Measurements from ENCODE around the gene DPH2. TPM values are rescaled to one million over a fixed set of nuclear protein-coding genes. Genes with fewer than 3 reads are reported as not detected.
A peak's percentile ranks its signal among the peaks of the same experiment; 100 is the strongest.

Gene DPH2
- total RNA-seq, 2 experiments from 2014 or later, result 29.6 to 34.1 TPM

DNA sequence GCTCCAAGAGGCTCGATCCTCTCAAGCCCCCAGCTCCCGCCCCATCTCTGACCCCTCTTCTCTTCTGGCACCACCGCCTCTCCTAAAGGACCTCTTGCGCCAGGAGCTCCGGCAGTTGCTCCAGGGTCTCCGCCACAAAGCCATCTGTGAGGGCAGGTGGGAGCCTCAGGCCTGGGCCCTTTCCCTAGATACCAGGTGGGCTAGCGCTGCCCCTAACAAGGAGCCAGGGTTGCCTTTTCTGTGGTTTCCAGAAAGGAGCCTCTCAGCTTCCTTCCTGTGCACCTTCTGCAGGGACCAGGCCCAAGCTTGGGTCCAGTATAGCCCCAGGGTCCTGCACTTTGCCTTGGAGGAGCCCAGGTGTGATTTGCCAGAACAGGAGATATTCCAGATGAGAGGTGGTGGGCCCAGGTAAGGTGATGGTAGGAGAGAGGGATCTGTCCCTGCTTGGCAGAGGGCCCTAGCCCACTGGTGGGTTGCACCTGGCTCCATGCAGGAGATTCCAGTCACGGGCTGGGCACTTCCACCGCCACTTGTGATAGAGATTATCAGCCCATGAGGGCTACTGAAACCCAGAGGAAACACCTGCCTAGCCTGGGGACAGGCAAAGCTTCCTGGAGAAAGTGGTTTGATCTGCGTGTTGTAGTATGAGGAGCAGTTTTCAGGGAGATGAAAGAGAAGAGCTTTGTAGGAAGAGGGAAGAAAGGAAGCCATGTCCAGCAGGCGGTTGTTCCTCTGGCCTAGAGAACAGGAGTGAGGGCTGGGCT, 22.6 kb downstream of the DPH2 start:
- POLR2A ChIA-PET, result interaction anchor here (1.1 to 2.2 kb wide), 3 partner anchors 12 to 43 kb away, joined by 3 to 7 read pairs (median 4); no protein-coding TSS in a partner anchor
- intact Hi-C loops (cut with micrococcal nuclease), result no loop called here
- no peaks in the 10 kb centered on the region for H3K9me3 Mint-ChIP-seq
- no peak for ATAC-seq
- TF ChIP-seq, protein P1, sequence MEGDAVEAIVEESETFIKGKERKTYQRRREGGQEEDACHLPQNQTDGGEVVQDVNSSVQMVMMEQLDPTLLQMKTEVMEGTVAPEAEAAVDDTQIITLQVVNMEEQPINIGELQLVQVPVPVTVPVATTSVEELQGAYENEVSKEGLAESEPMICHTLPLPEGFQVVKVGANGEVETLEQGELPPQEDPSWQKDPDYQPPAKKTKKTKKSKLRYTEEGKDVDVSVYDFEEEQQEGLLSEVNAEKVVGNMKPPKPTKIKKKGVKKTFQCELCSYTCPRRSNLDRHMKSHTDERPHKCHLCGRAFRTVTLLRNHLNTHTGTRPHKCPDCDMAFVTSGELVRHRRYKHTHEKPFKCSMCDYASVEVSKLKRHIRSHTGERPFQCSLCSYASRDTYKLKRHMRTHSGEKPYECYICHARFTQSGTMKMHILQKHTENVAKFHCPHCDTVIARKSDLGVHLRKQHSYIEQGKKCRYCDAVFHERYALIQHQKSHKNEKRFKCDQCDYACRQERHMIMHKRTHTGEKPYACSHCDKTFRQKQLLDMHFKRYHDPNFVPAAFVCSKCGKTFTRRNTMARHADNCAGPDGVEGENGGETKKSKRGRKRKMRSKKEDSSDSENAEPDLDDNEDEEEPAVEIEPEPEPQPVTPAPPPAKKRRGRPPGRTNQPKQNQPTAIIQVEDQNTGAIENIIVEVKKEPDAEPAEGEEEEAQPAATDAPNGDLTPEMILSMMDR (IDR thresholded peaks at IDR 0.05), result no peak
- H3K27me3 Mint-ChIP-seq, result no peaks in the 10 kb centered on the region
- peak overlapping the region; percentile 80 for H3K4me3 Mint-ChIP-seq
- no peak overlapping the region for H3K27ac Mint-ChIP-seq
- no peak for DNase-seq
- no peaks in the 10 kb centered on the region for H3K36me3 Mint-ChIP-seq (ENCODE audit: low read depth)
- H3K4me1 Mint-ChIP-seq (ENCODE audit: low read depth), result peaks cover 12% of the 10 kb centered on the region
- CTCF ChIA-PET, result interaction anchor here (1.1 to 4.7 kb wide), 6 partner anchors 13 to 225 kb away, joined by 3 to 29 read pairs (median 12); no protein-coding TSS in a partner anchor

DNA sequence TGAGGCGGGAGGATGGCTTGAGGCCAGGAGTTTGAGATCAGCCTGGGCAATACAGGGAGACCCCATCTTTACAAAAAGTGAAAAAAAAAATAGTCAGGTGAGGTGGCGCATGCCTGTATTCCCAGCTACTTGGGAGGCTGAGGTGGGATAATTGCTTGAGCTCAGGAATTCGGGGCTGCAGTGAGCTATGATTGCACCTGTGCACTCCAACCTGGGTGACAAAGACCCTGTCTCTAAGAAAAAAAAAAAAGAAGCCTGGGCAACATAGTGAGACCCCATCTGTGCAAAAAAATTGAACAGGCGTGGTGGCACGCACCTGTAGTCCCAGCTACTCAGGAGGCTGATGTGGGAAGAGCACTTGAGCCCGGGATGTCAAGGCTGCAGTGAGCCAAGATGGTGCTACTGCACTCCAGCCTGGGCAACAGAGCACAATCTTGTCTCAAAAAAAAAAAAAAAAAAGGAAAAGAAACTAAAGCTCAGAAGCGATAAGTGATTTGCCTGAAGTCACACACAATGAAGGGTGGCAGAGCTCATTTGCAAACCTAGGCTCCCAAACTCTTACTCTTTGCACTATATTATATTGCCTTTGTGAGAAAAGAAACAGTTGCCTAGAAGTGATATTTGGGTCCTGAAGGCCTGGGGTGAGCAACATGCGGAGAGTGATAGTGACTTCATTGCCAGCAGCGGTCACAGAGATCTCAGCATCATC, 23.6 kb downstream of the DPH2 start:
- no peak overlapping the region for H3K27ac Mint-ChIP-seq
- no peak for ATAC-seq
- no peaks in the 10 kb centered on the region for H3K36me3 Mint-ChIP-seq (ENCODE audit: low read depth)
- H3K4me1 Mint-ChIP-seq (ENCODE audit: low read depth), result peaks cover 12% of the 10 kb centered on the region
- no peak for DNase-seq
- ChIA-PET CTCF (interaction anchor here (1.3 to 4.7 kb wide), 5 partner anchors 12 to 224 kb away, joined by 3 to 29 read pairs (median 15); no protein-coding TSS in a partner anchor), POLR2A (interaction anchor here (0.7 to 1.8 kb wide), 5 partner anchors 15 to 328 kb away, joined by 3 to 4 read pairs (median 3); no protein-coding TSS in a partner anchor)
- H3K9me3 Mint-ChIP-seq, result no peaks in the 10 kb centered on the region
- TF ChIP-seq, protein P1 (IDR thresholded peaks at IDR 0.05), result no peak
- intact Hi-C loops (cut with micrococcal nuclease), result no loop called here
- H3K27me3 Mint-ChIP-seq, result no peaks in the 10 kb centered on the region
- H3K4me3 Mint-ChIP-seq, result no peak overlapping the region

DNA sequence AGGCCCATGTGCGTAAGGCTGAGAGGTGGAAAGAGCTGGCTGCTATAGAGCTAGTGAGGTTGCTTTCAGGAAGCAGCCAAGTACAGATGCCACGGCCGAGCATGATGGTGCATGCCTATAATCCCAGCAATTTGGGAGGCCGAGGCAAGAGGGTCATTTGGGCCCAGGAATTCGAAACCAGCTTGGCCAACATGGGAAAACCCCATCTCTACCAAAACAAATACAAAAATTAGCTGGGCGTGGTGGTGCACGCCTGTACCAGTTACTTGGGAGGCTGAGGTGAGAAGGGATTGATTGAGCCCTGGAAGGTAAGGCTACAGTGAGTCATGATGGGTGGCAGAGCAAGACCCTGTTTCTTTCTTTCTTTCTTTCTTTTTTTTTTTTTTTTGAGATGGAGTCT, 24.3 kb downstream of the DPH2 start:
- intact Hi-C loops (cut with micrococcal nuclease), result no loop called here
- POLR2A ChIA-PET, result interaction anchor here (1.1 to 1.8 kb wide), 2 partner anchors 16 to 36 kb away, joined by 3 to 4 read pairs; no protein-coding TSS in a partner anchor

DNA sequence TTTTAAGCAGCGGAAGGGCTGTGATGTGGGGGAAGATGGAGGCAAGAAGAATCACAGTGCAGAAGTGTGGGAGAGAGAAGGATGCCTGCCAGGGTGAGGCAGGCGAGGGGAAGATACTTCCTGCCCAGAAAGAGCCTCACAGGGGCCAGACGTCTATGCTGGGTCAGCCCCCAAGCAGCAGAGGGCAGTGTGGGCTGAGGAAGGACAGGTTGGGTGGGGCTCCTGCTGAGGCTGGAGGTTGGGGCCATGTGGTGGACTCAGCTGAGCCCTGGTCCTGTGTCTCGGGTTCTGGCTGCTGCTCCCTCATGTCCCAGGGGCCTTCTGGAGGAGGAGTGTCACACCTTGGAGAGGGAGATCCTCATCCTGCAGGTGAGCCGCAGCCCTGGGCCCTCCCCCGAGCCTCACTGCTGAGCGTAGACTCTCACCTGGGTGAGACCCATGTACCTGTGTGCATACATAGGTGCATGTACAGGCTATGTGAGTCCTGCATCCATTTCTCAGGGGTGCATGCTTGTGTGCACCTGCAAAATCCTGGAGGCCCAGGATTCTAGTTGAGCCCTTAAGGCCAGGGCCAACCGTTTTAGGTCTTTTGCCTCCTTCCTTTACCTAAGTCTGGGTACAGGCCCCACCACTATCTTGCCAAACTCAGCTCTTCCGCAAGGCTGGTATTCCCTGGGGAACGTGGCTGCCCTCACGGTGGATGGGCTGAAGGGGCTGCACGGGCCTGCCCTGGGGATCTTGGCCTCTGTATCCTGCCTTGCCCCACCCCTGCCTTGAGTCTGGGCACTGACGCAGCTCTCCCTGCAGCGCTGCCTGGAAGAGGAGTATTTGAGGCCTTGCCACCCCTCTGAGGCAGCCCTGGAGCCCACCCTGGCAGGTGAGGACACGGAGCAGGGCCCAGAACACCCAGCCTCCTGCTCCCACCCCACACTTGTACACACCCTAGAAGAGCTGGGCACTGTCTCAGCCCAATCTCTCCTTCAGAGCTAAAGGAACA, 25.3 kb downstream of the DPH2 start:
- peak; percentile 28 for ATAC-seq
- H3K4me1 Mint-ChIP-seq (ENCODE audit: low read depth), result peaks cover 12% of the 10 kb centered on the region
- CTCF ChIA-PET, result interaction anchor here (0.9 to 4.7 kb wide), 5 partner anchors 10 to 46 kb away, joined by 3 to 19 read pairs (median 3); no protein-coding TSS in a partner anchor
- POLR2A ChIA-PET, result no interaction called here
- peaks cover 4% of the 10 kb centered on the region for H3K36me3 Mint-ChIP-seq (ENCODE audit: low read depth)
- no peak overlapping the region for H3K27ac Mint-ChIP-seq
- no peaks in the 10 kb centered on the region for H3K9me3 Mint-ChIP-seq
- no peak overlapping the region for H3K4me3 Mint-ChIP-seq
- intact Hi-C loops (cut with micrococcal nuclease), result no loop called here
- DNase-seq, result peak; percentile 45
- no peaks in the 10 kb centered on the region for H3K27me3 Mint-ChIP-seq
- TF ChIP-seq, protein P1 (IDR thresholded peaks at IDR 0.05), result no peak

More for the DNA sequence above, 24.3 kb downstream of the DPH2 start:
- H3K4me1 Mint-ChIP-seq (ENCODE audit: low read depth), result peaks cover 12% of the 10 kb centered on the region
- H3K27ac Mint-ChIP-seq, result no peak overlapping the region
- no peaks in the 10 kb centered on the region for H3K27me3 Mint-ChIP-seq
- DNase-seq (no peak), ATAC-seq (no peak)
- TF ChIP-seq, protein P1 (IDR thresholded peaks at IDR 0.05), result no peak
- no peaks in the 10 kb centered on the region for H3K36me3 Mint-ChIP-seq (ENCODE audit: low read depth)
- no peak overlapping the region for H3K4me3 Mint-ChIP-seq
- CTCF ChIA-PET, result interaction anchor here (0.7 to 4.7 kb wide), 3 partner anchors 12 to 54 kb away, joined by 3 to 19 read pairs (median 3); no protein-coding TSS in a partner anchor
- no peaks in the 10 kb centered on the region for H3K9me3 Mint-ChIP-seq

All from activated CD8-positive, alpha-beta T cell treated with anti-CD3 and anti-CD28 coated beads for 36 hours (primary cell).